AG09309 (cell line): Measurements from ENCODE around the gene ZNF564.

ENCODE experiments used
- DNase-seq: peaks from one replicate; pipeline ENCODE4 v3.0.0-alpha.2; 2010; ENCODE audit warnings: low read depth
- H3K4me3 ChIP-seq: 2 replicates; pipeline ENCODE4 v1.5.1; 2011; ENCODE audit warnings: mild to moderate bottlenecking, low read depth, low read length, moderate library complexity; ENCODE audit not compliant: control insufficient read depth
- CTCF ChIP-seq: IDR thresholded peaks from 2 replicates; pipeline ENCODE4 v1.5.1; 2011; ENCODE audit warnings: mild to moderate bottlenecking, low read depth, low read length, inconsistent platforms; ENCODE audit not compliant: insufficient read depth, control insufficient read depth; ENCODE audit errors: missing control alignments

ZNF564 gene

GRCh38 chr19:12546068-12546467 is 5.2 kb downstream of the ZNF564 start:
- no peak for TF ChIP-seq CTCF
- DNase-seq, result no peak
- H3K4me3 ChIP-seq, result no peak overlapping the region

- no peak for DNase-seq
- no peak for TF ChIP-seq CTCF
- H3K4me3 ChIP-seq, result no peak overlapping the region
Observed at GRCh38 chr19:12545267-12545666, 6.0 kb downstream of the ZNF564 start.

- TF ChIP-seq CTCF, result no peak
- DNase-seq, result no peak
- no peak overlapping the region for H3K4me3 ChIP-seq
Observed at GRCh38 chr19:12544401-12544876, 6.8 kb downstream of the ZNF564 start.

- DNase-seq, result no peak
- H3K4me3 ChIP-seq, result no peak overlapping the region
- TF ChIP-seq CTCF, result no peak
Observed at GRCh38 chr19:12543855-12544254, 7.4 kb downstream of the ZNF564 start.

- DNase-seq, result no peak
- no peak for TF ChIP-seq CTCF
- H3K4me3 ChIP-seq, result no peak overlapping the region
Observed at GRCh38 chr19:12527034-12527836, 24.0 kb downstream of the ZNF564 start.

GRCh38 chr19:12526542-12526941 is 24.7 kb downstream of the ZNF564 start:
- TF ChIP-seq CTCF, result no peak
- DNase-seq, result no peak
- H3K4me3 ChIP-seq, result no peak overlapping the region
